HL-60 (cell line): ENCODE data around the gene TRIP4.
"Not testable (repeated sequence)": the region's sequence is repeated elsewhere in the genome, so short reads cannot be mapped to it uniquely, and the experiment has no call there.

ENCODE experiments used
- DNase-seq, 2 experiments: peaks; one replicate each; pipeline ENCODE4 v3.0.0-alpha.2; 2010 to 2020; ENCODE audit warnings: low read depth in 1 of 2, low spot score in 1 of 2
- H3K27ac ChIP-seq: fragments of 250-450 bp; sonication (Bioruptor Pico); replicated peaks from 2 replicates; pipeline ENCODE4 v1.5.1; 2020; ENCODE audit warnings: mild to moderate bottlenecking, moderate library complexity
- H3K27me3 ChIP-seq: fragments of 250-450 bp; sonication (Bioruptor Pico); 2 replicates; pipeline ENCODE4 v1.5.1; 2021; ENCODE audit warnings: mild to moderate bottlenecking, moderate library complexity; ENCODE audit not compliant: insufficient read depth, poor library complexity, severe bottlenecking
- H3K4me3 ChIP-seq: replicated peaks from 2 replicates; pipeline ENCODE4 v1.5.1; 2011; ENCODE audit warnings: mild to moderate bottlenecking, control low read depth, low read length; ENCODE audit not compliant: insufficient read depth
- GABPA ChIP-seq: IDR thresholded peaks from 2 replicates; pipeline ENCODE4 v1.6.1; 2012; ENCODE audit warnings: low read depth
- POLR2AphosphoS5 ChIP-seq: IDR thresholded peaks from 2 replicates; pipeline ENCODE4 v1.6.1; 2012; ENCODE audit warnings: low read depth
- SPI1 ChIP-seq: IDR thresholded peaks from 2 replicates; pipeline ENCODE4 v1.6.1; 2012; ENCODE audit warnings: low read depth, mild to moderate bottlenecking, borderline replicate concordance
- TF ChIP-seq, protein P1 (sequence below): IDR thresholded peaks from 2 replicates; pipeline ENCODE4 v1.6.1; 2012; ENCODE audit warnings: low read depth; ENCODE audit not compliant: insufficient replicate concordance
- TF ChIP-seq, protein P2 (sequence below): IDR thresholded peaks from one replicate; pipeline ENCODE4 v1.5.1; 2011; ENCODE audit warnings: low read length, control low read depth, inconsistent platforms; ENCODE audit not compliant: insufficient read depth

Gene TRIP4

GRCh38 chr15:64355944-64356709, 31.5 kb upstream of the TRIP4 start, which contains the start of gene CSNK1G1:
Gene CSNK1G1, minus strand, starts transcription at chr15:64356173. Its CDS starts 55,674 bp downstream, at chr15:64300499.
- Histone ChIP-seq H3K27ac (peak within 1 kb of the TSS; percentile 75), H3K4me3 (peak within 1 kb of the TSS; percentile 95), H3K27me3 (no peaks in the 10 kb centered on the region)
- peak; percentile 94 to 96 for DNase-seq
- TF ChIP-seq POLR2AphosphoS5 (peak; percentile 45), SPI1 (peak; percentile 81; the same call in 1 of the 2 replicates), GABPA (peak; percentile 89)
- TF ChIP-seq, protein P1, sequence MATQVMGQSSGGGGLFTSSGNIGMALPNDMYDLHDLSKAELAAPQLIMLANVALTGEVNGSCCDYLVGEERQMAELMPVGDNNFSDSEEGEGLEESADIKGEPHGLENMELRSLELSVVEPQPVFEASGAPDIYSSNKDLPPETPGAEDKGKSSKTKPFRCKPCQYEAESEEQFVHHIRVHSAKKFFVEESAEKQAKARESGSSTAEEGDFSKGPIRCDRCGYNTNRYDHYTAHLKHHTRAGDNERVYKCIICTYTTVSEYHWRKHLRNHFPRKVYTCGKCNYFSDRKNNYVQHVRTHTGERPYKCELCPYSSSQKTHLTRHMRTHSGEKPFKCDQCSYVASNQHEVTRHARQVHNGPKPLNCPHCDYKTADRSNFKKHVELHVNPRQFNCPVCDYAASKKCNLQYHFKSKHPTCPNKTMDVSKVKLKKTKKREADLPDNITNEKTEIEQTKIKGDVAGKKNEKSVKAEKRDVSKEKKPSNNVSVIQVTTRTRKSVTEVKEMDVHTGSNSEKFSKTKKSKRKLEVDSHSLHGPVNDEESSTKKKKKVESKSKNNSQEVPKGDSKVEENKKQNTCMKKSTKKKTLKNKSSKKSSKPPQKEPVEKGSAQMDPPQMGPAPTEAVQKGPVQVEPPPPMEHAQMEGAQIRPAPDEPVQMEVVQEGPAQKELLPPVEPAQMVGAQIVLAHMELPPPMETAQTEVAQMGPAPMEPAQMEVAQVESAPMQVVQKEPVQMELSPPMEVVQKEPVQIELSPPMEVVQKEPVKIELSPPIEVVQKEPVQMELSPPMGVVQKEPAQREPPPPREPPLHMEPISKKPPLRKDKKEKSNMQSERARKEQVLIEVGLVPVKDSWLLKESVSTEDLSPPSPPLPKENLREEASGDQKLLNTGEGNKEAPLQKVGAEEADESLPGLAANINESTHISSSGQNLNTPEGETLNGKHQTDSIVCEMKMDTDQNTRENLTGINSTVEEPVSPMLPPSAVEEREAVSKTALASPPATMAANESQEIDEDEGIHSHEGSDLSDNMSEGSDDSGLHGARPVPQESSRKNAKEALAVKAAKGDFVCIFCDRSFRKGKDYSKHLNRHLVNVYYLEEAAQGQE = no peak

DNA sequence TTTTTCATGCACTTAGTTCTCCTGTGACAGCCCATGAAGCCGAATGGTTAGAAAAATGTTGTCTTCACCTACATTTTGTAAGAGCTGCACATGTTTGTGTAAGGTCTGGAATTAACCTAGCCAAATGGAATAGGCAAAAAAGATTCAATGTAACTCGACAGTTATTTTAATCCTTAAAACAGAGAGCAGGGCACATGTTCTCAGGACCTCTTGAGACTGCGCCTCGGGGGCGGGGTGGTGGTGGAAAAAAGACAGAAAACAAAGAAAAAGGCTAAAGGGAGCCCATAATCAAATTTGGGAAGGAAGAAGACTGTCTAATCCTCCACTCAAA, 31.0 kb upstream of the TRIP4 start:
- H3K27ac ChIP-seq = peak overlapping the region; percentile 75
- H3K4me3 ChIP-seq = peak overlapping the region; percentile 95
- no peak for DNase-seq
- TF ChIP-seq POLR2AphosphoS5 = no peak
- TF ChIP-seq SPI1 = no peak
- TF ChIP-seq, protein P2, sequence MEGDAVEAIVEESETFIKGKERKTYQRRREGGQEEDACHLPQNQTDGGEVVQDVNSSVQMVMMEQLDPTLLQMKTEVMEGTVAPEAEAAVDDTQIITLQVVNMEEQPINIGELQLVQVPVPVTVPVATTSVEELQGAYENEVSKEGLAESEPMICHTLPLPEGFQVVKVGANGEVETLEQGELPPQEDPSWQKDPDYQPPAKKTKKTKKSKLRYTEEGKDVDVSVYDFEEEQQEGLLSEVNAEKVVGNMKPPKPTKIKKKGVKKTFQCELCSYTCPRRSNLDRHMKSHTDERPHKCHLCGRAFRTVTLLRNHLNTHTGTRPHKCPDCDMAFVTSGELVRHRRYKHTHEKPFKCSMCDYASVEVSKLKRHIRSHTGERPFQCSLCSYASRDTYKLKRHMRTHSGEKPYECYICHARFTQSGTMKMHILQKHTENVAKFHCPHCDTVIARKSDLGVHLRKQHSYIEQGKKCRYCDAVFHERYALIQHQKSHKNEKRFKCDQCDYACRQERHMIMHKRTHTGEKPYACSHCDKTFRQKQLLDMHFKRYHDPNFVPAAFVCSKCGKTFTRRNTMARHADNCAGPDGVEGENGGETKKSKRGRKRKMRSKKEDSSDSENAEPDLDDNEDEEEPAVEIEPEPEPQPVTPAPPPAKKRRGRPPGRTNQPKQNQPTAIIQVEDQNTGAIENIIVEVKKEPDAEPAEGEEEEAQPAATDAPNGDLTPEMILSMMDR = no peak
- TF ChIP-seq GABPA = no peak
- H3K27me3 ChIP-seq = no peaks in the 10 kb centered on the region

GRCh38 chr15:64361259-64361658, 26.4 kb upstream of the TRIP4 start:
- Histone ChIP-seq H3K4me3 (no peak overlapping the region), H3K27me3 (no peaks in the 10 kb centered on the region), H3K27ac (no peak overlapping the region)
- TF ChIP-seq, protein P2 = no peak
- TF ChIP-seq SPI1 = no peak
- no peak for TF ChIP-seq GABPA
- no peak for TF ChIP-seq POLR2AphosphoS5
- TF ChIP-seq, protein P1 = no peak
- no peak for DNase-seq

- Histone ChIP-seq H3K4me3 (no peak overlapping the region), H3K27ac (no peak overlapping the region), H3K27me3 (no peaks in the 10 kb centered on the region)
- DNase-seq = no peak
- TF ChIP-seq, protein P1 = no peak
Measured at GRCh38 chr15:64369078-64369607, 18.5 kb upstream of the TRIP4 start.

DNA sequence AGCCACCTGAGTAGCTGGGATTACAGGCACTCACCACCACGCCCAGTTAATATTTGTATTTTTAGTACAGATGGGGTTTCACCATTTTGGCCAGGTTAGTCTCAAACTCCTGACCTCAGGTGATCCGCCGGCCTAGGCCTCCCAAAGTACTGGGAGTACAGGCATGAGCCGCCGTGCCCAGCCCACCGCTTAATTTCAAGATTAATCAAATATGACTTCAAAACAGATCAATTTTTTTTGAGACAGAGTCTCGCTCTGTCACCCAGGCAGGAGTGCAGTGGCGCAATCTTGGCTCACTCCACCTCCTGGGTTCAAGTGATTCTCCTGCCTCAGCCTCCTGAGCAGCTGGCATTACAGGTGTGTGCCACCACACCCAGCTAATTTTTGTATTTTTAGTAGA, 16.3 kb upstream of the TRIP4 start:
- H3K4me3 ChIP-seq, H3K27me3 ChIP-seq, DNase-seq, H3K27ac ChIP-seq: not testable (repeated sequence)
